Upper lobe of right lung (tissue), 1 donor: ENCODE data around the gene PER3. TPM values are rescaled to one million over a fixed set of nuclear protein-coding genes. Genes with fewer than 3 reads are reported as not detected.

Experiments
- ATAC-seq: fragments of 200-7000 bp; cut with Tn5 transposase; one replicate; pipeline ENCODE4 v1.9.1; 2020; ENCODE audit warnings: mild to moderate bottlenecking, moderate library complexity
- DNase-seq: peaks from one replicate; pipeline ENCODE4 v3.0.0-alpha.2; 2020
- H3K27ac ChIP-seq: fragments of 200-600 bp; one replicate; pipeline ENCODE4 v1.8.0; 2022
- H3K27me3 ChIP-seq: fragments of 200-600 bp; one replicate; pipeline ENCODE4 v1.8.0; 2022; ENCODE audit warnings: mild to moderate bottlenecking
- H3K36me3 ChIP-seq: fragments of 200-600 bp; one replicate; pipeline ENCODE4 v1.8.0; 2022
- H3K4me1 ChIP-seq: fragments of 200-600 bp; one replicate; pipeline ENCODE4 v1.8.0; 2022
- H3K4me3 ChIP-seq: fragments of 200-600 bp; one replicate; pipeline ENCODE4 v1.8.0; 2022; ENCODE audit warnings: mild to moderate bottlenecking
- H3K9me3 ChIP-seq: fragments of 200-600 bp; one replicate; pipeline ENCODE4 v1.8.0; 2022
- intact Hi-C: fragments of 100-400 bp; cut with DNase I; formaldehyde crosslinking; loops from one replicate; pipeline ENCODE4 v1.11.0; 2022
- total RNA-seq: library from RNA; stranded (reverse); fragmentation: NEBNext Ultra II Directional; extraction: Animal tissue kit (Norgen Biotek cat#: 25700); gene quantifications from one replicate; pipeline ENCODE4 v1.2.1, GENCODE V29; 2021
- TF ChIP-seq, protein P1 (sequence below): fragments of 200-600 bp; IDR thresholded peaks from one replicate; pipeline ENCODE4 v1.8.0; 2022; ENCODE audit warnings: antibody characterized with exemption
- donor health status: DM: no; HTN: yes; CAD: no; lungs with severe emphysema.

Gene PER3
- total RNA-seq, 1 donor from 2014 or later: 47.1 TPM

DNA sequence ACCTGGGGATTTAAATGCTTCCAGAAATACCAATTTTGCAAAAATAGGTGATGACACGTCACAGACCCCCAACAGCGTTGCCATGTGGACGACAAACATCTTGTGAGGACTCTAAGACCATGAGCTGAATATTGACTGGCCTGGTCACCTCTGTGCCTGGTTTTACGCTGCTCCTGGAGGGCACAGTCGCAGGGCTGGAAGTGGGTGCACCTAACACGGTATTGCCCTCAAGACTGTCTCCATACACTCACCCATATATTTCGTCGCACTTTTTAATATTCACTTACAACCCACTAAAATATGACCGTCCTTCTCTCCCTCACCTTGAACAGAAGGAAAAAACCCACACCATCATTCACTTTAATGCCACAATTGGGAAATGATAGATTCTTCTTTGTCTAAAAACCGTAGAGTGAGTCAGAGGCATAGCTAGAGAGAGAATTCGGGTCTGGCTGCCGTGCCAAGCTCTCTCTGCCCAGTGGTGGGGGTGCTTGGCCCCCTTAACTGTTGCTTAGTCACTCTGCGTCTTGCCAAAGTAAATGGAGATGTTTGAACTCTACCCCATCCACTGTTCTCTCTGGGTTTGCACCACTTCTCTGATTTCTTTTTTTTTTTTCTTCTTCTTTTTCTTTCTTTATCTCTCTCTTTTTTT, 109.6 kb downstream of the PER3 start:
- Histone ChIP-seq H3K27me3 (no peaks in the 10 kb centered on the region), H3K36me3 (no peaks in the 10 kb centered on the region), H3K4me1 (no peaks in the 10 kb centered on the region), H3K9me3 (no peaks in the 10 kb centered on the region), H3K27ac (no peak overlapping the region), H3K4me3 (no peak overlapping the region)
- DNase-seq (no peak), ATAC-seq (no peak)
- TF ChIP-seq, protein P1, sequence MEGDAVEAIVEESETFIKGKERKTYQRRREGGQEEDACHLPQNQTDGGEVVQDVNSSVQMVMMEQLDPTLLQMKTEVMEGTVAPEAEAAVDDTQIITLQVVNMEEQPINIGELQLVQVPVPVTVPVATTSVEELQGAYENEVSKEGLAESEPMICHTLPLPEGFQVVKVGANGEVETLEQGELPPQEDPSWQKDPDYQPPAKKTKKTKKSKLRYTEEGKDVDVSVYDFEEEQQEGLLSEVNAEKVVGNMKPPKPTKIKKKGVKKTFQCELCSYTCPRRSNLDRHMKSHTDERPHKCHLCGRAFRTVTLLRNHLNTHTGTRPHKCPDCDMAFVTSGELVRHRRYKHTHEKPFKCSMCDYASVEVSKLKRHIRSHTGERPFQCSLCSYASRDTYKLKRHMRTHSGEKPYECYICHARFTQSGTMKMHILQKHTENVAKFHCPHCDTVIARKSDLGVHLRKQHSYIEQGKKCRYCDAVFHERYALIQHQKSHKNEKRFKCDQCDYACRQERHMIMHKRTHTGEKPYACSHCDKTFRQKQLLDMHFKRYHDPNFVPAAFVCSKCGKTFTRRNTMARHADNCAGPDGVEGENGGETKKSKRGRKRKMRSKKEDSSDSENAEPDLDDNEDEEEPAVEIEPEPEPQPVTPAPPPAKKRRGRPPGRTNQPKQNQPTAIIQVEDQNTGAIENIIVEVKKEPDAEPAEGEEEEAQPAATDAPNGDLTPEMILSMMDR: no peak
- intact Hi-C loops: no loop called here

Other genes with a start within 250 kb of the PER3 start
- 129 TPM for gene VAMP3, start 13.0 kb upstream of the PER3 start, total RNA-seq
- not detected for gene UTS2, start 68.8 kb downstream of the PER3 start, total RNA-seq
- 0.49 TPM for gene TNFRSF9, start 156.5 kb downstream of the PER3 start, total RNA-seq
- gene PARK7, start 177.4 kb downstream of the PER3 start, total RNA-seq: 184 TPM
- gene ERRFI1, start 242.0 kb downstream of the PER3 start, total RNA-seq: 92.8 TPM